GM12864 (cell line): ENCODE results near the gene ZNF792.

Experiments
- DNase-seq: peaks from one replicate; pipeline ENCODE4 v3.0.0-alpha.2; 2011; ENCODE audit warnings: low read depth
- H3K4me3 ChIP-seq: 2 replicates; pipeline ENCODE4 v1.5.1; 2011; ENCODE audit warnings: mild to moderate bottlenecking, low read depth, low read length, control low read depth
- TF ChIP-seq, protein P1 (sequence below): IDR thresholded peaks from 2 replicates; pipeline ENCODE4 v1.5.1; 2011; ENCODE audit warnings: low read depth, mild to moderate bottlenecking, moderate library complexity, low read length, control low read depth, inconsistent platforms; ENCODE audit errors: missing control alignments

The ZNF792 gene

DNA sequence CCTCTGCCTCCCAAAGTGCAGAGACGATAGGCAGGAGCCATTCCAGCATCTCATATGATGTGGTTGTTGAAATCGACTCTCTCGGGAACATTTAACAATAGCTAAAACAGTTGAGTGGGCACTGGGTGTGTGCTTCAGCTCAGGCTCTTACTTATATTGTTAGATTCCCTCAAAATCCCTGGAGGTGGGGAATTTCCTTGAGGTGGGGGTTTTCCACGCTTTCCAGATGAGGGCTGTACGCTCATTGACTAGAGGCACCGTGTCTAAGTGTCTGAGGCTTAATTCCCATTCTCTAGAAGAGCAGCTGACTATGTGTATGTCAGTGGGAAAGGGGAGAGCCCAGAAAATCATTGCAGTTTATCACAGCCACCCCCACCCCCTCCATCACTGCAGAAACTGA is 25.3 kb upstream of the ZNF792 start:
- DNase-seq = no peak
- no peak overlapping the region for H3K4me3 ChIP-seq
- TF ChIP-seq, protein P1, sequence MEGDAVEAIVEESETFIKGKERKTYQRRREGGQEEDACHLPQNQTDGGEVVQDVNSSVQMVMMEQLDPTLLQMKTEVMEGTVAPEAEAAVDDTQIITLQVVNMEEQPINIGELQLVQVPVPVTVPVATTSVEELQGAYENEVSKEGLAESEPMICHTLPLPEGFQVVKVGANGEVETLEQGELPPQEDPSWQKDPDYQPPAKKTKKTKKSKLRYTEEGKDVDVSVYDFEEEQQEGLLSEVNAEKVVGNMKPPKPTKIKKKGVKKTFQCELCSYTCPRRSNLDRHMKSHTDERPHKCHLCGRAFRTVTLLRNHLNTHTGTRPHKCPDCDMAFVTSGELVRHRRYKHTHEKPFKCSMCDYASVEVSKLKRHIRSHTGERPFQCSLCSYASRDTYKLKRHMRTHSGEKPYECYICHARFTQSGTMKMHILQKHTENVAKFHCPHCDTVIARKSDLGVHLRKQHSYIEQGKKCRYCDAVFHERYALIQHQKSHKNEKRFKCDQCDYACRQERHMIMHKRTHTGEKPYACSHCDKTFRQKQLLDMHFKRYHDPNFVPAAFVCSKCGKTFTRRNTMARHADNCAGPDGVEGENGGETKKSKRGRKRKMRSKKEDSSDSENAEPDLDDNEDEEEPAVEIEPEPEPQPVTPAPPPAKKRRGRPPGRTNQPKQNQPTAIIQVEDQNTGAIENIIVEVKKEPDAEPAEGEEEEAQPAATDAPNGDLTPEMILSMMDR = no peak

DNA sequence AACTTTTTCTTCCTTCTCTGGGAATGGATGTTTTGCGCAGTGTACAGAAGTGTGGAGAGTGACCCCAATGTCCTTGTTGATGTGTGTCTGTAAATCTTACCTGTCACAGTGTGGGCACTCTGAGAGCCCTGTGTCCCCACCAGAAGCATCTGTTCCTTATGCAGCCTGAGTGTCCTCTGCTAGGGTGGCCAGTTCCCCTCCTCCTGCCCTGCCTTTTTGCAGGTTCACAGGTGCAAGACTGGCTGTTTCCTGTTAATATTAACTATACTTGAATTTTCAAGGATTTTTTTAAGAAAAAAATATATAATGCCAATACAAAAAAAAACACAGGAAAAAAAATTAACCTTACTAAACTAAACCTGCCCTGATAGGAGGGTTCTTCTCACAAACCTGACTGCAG is 24.1 kb upstream of the ZNF792 start:
- H3K4me3 ChIP-seq = no peak overlapping the region
- TF ChIP-seq, protein P1 = no peak
- no peak for DNase-seq

DNA sequence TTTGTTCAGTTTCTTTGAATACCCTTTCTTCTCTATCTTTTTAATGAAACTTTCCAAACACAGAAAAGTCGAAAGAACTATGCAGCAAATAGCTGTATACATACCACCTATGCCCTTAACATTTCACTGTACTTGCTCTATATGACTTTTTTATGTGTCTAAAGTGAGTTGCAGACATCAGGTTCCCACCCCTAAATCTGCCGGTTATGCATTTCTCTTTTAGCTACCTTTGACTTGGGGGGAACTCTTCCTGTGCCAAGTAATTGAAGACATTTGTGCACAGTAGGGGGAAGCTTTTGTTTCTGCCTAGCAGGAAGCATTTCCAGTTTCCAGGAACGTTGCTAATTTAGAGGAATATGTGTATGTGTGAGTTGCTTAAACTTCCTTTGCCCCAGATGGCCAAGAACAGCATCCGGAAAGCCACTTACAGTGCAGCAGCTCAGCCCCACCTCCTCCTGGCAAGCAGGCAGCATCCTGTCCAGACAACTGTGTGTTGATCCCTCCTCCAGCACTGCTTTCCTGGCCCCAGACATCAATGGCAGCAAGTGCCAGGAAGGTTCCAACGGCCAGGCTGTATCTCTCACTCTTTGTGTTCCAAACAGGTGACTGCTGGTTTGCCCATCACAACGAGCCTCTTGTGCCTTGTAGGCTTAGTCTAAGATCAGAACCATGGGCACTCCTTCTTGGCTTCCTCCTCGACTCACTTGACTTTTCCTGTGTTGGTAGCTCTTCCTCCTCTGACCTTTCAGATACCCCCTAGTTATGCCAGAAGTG is 21.4 kb upstream of the ZNF792 start:
- no peak overlapping the region for H3K4me3 ChIP-seq
- no peak for DNase-seq
- TF ChIP-seq, protein P1 = no peak

DNA sequence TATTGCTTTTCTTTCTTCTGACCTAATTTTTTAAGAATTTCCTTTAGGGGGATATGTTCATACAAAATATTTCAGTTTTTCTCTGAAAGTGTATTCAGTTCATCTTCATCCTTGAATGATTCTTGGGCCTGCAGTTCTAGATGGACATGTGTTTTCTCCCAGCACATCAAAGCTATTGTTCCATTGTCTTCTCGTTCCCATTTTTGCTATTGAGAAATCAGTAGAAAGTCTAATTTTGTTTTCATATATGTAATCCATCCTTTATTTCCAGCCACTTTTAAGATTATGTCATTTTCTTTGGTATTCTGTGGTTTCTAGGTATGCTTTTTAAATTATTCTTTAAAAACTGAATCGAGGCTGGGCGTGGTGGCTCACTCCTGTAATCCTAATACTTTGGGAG is 20.3 kb upstream of the ZNF792 start:
- H3K4me3 ChIP-seq = no peak overlapping the region
- TF ChIP-seq, protein P1 = no peak
- DNase-seq = no peak

DNA sequence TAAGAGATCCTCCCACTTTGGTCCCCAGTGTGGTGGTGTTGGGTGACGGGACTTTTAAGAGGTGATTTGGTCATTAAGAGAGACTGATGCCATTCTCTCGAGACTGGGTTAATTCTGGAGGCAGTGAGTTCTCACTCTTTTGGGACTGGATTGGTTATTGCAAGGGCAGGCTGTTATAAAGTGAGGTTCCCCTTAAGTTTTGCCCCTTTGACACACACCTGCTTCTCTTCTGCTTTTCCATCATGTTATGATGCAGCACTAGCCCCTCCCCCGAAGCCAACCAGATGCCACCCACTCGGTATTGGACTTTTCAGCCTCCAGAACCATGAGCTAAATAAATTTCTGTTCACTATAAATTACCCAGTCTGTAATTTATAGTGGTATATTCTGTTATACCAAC is 19.8 kb upstream of the ZNF792 start:
- no peak for DNase-seq
- H3K4me3 ChIP-seq = no peak overlapping the region
- TF ChIP-seq, protein P1 = no peak

DNA sequence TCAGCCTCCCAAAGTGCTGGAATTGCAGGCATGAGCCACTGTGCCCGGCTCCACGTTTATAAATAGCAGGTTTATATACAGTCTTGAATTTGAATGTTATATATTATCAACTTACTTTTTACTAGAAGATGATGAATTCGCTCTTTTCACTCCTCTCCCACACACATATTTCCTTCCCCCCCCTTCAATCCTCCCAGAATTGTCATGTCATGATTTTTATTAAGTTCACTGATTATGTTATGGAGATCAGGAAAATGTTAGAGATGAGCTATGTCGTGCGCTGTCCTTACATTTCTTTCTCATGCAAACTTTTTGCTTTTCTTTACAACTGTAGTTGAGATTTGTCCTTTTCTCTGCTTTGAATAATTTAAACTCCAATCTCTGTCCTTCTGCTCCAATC is 18.2 kb upstream of the ZNF792 start:
- no peak for DNase-seq
- no peak overlapping the region for H3K4me3 ChIP-seq
- TF ChIP-seq, protein P1 = no peak
